Liver (tissue), 3 donors: ENCODE data around the gene TAGLN.

Source experiments
- CTCF ChIP-seq: fragments of 150-350 bp; IDR thresholded peaks from 2 replicates; pipeline ENCODE4 v1.5.1; 2017; ENCODE audit warnings: improper control_type of control experiment, low read depth, low read length; ENCODE audit not compliant: missing input control
- FOXA1 ChIP-seq: IDR thresholded peaks from 2 replicates; pipeline ENCODE4 v1.6.1; 2016; ENCODE audit warnings: antibody characterized with exemption
- GABPA ChIP-seq, 2 donors: IDR thresholded peaks in 1 of 2; conservative IDR thresholded peaks in 1 of 2; 2 replicates each; pipeline ENCODE4 v1.6.1; 2016; ENCODE audit warnings: antibody characterized with exemption in 2 of 2, mild to moderate bottlenecking in 1 of 2, moderate library complexity in 1 of 2
- HNF4A ChIP-seq, 2 donors: conservative IDR thresholded peaks; 2 replicates each; pipeline ENCODE4 v1.6.1; 2016; ENCODE audit warnings: antibody characterized with exemption in 2 of 2, mild to moderate bottlenecking in 2 of 2
- HNF4G ChIP-seq: IDR thresholded peaks from 2 replicates; pipeline ENCODE4 v1.6.1; 2016; ENCODE audit warnings: antibody characterized with exemption
- MAX ChIP-seq: IDR thresholded peaks from 2 replicates; pipeline ENCODE4 v1.6.1; 2016; ENCODE audit warnings: antibody characterized with exemption
- RAD21 ChIP-seq, 2 donors: IDR thresholded peaks; 2 replicates each; pipeline ENCODE4 v1.6.1; 2016; ENCODE audit warnings: antibody characterized with exemption in 2 of 2, mild to moderate bottlenecking in 2 of 2
- REST ChIP-seq: IDR thresholded peaks from 2 replicates; pipeline ENCODE4 v1.6.1; 2016; ENCODE audit warnings: antibody characterized with exemption, mild to moderate bottlenecking
- TAF1 ChIP-seq: conservative IDR thresholded peaks from 2 replicates; pipeline ENCODE4 v1.6.1; 2016; ENCODE audit warnings: antibody characterized with exemption, mild to moderate bottlenecking
- YY1 ChIP-seq: IDR thresholded peaks from 2 replicates; pipeline ENCODE4 v1.6.1; 2016; ENCODE audit warnings: antibody characterized with exemption, mild to moderate bottlenecking
- donor health status: healthy.
- donor health status: healthy.

- TF ChIP-seq CTCF (no peak), GABPA (IDR thresholded peaks at IDR 0.05 in 1 of 2, conservative IDR thresholded peaks at IDR 0.05 in 1 of 2) (no peak), YY1 (no peak), RAD21 (IDR thresholded peaks at IDR 0.05) (no peak), MAX (no peak), HNF4G (no peak), REST (no peak), HNF4A (conservative IDR thresholded peaks at IDR 0.05) (no peak), FOXA1 (no peak), TAF1 (no peak)
Measured at GRCh38 chr11:117172724-117173421, 26.3 kb upstream of the TAGLN start.
